T-helper 1 cell treated with Interleukin-12 subunit alpha and Interleukin-12 subunit beta and Interleukin-4 antibody, amounts not matched to agents 30 ng/mL and 1 ng/mL, for 36 hours (primary cell): ENCODE measurements around the gene BTBD9. TPM values are rescaled to one million over a fixed set of nuclear protein-coding genes. Genes with fewer than 3 reads are reported as not detected.

ENCODE experiments used
- intact Hi-C: fragments of 100-400 bp; cut with micrococcal nuclease; formaldehyde crosslinking; loops from one replicate; pipeline ENCODE4 v1.15.1; 2024
- total RNA-seq: library from RNA; stranded (reverse); gene quantifications from 2 replicates; pipeline ENCODE4 v1.2.3, GENCODE V29; 2022

The BTBD9 gene
- total RNA-seq, 1 donor from 2014 or later: 21.7 TPM

DNA sequence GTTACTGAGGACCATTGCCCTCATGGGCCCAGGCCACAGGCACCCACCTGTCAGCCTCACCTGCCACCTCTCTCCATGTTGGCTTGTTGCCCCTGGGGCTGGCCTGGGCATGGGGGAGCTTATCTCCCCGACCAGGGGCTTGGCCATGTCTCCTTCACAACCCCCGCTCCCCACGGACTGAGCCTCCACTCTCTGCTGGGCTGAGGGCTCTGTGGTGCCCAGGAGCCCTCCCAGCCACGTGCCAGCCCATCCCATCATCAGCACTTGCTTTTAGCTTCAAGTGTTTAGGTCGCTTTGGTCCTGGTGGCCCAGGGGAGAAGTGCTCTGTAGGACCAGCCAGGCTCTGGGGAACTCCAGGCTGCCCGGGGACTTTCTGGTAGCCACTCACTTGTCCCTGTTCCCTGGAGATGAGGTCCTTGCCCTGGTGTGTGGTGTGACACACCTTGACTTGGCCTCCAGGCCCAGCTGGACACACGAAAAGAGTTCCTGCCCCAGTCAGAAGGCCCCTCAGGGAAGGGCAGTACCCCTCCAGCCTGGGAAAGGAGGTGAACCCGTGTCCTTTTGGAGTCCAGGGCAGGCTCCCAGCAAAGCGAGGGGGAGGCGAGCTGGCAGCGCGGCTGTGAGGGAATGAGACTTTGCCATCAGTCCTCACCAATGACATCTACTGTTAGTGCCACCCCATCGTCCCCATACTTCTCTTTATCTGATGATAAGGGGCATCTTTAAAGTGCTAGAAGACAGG, 467.6 kb downstream of the BTBD9 start:
- intact Hi-C loops: no loop called here

DNA sequence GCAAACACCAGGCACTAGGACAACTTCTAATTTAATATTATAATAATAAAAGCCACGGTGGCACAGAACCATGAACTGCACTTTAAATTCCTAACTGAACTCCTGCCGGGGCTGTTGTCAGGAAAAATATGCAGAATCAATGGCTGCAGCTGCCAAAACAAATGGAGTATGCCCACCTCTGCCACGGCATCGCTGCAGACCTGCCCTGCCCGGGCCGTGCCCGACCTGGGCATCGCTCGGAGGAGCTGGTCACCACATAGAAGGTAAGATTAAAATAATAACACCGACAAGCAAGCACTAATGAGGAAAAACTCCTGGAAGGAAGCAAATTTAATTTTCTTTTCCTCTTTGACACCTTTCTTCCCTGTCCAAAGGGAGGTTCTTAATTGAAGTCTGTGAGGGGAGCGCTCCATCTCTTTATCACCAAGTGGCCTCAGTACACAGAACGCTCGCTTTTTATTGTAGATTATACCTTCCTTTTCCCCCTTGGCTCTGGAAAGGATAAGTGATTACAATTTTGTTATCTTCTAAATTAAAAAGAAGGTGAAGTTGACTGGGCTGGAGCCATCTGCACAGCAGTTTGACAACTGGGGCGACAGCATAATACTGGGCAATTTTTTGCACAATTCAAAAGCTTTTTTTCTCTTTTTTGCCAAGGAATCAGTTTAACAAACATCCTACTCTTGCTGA, 468.9 kb downstream of the BTBD9 start:
- intact Hi-C loops: no loop called here

DNA sequence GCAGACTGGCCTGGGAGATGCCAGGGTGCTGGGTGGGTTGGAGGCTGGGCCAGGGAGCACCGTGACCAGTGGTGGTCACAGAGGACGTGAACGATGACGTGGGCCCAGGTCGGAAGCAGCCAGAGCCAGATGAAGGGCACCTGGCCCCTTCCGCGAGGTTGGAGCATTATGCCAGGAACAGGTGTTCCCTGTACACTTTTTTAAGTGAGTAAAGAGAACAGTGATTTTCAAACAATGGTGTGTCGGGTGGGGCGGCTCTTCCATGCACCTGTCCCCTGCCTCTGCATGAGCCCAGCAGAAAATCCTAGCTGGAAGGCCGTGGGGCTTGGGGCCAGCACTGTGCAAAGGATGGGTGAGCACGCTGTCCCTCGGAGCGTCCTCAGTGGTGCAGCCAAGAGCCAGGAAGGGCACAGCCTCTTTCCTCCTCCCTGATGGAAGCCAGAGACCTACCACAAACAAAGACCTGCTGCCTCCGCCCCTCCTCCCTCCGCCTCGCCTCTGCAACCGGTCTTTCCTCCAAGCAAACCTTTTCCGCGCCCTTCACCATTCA, 469.7 kb downstream of the BTBD9 start:
- intact Hi-C loops: no loop called here

DNA sequence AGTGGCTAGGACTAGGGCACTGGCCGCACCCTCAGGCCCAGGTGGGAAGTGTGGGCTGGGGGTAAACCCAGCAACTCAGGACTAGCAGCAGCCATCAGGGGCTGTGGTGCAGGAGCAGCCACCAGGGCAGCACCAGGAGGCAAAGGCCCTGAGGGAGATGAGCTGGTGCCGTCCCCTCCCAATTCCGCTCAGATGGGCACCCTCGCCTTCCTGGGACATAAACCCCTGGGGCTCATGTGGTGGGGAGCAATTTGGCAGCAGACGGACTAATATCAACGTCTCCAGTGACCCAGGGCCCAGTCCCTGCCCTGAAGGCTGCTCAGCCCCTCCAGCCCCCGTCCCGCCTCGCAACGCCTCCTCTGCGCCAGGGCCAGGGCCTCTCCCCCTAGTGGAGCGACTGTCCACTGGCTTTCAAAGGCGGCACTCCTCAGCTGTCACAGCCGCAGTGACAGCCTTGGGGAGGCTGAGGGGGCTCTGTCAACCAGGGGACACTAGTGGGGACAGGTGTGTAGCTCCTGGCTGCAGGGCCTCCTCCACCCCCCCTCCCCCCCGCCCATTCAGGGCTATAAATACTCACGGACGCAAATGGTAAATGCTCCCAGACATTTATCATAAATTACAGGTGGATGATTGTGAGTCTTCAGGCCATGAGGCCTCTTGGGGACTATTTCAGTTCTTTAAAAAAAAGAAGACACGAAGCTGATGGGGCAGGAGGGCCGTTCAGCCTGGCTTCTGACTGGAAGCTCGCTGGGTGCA, 470.3 kb downstream of the BTBD9 start:
- intact Hi-C loops: no loop called here

DNA sequence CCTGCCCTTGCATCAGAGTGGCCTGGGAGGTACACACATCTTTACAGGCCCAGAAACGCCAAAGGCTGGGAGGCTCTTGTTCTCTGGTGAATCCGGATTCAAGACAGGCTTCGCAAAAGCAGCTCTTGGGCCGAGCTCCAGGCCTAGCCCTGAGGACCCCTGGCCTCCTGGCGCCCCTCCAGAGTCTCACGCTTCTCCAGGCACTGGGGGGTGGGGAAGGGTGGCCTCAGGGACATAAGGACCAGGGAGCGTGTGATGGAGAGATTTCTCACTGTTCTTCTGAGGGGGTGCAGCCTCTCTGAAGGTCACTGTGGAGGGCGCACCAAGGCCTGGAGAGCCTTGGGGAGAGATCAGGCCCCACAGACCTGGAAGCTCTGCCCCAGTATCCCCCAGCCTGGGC, 471.0 kb downstream of the BTBD9 start:
- intact Hi-C loops: no loop called here

DNA sequence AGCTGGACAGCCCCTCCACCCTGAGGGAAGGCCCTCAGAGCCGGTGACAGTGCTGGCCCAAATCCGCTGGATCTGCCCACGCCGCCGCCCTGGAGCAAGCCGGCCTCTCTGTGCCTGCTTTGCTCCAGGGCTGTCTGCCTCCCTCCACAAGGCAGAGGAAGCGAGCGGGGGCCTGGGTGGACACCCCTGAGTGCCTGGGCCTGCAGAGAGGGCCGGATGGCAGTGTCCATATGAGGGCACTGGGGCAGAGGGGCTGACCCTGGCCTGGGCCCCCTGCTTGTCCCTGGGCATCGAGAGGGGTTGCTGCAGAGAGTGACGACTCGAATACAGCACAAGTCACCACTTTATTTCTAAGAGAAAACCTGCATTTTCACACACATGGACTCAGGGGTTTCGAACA, 471.6 kb downstream of the BTBD9 start:
- intact Hi-C loops: no loop called here

DNA sequence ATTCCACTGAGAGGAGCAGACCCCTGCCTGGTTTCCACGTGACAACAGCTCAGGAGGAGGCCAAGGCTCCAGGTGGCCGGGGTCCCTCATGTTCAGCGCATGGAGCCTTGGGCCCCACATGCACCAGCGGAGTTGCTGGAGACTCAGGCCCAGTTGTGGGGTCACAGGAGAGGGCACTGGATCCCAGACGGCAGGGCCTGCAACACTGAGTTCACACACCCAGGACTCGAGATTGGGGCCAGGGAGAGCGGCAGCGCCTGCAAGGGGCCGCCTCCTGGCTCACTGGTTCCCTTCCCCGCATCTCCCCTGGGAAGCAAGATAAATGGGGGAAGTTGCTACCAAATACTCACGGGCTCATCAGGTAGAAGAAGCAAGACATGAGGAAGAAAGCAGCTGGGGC, 472.1 kb downstream of the BTBD9 start:
- intact Hi-C loops: no loop called here

DNA sequence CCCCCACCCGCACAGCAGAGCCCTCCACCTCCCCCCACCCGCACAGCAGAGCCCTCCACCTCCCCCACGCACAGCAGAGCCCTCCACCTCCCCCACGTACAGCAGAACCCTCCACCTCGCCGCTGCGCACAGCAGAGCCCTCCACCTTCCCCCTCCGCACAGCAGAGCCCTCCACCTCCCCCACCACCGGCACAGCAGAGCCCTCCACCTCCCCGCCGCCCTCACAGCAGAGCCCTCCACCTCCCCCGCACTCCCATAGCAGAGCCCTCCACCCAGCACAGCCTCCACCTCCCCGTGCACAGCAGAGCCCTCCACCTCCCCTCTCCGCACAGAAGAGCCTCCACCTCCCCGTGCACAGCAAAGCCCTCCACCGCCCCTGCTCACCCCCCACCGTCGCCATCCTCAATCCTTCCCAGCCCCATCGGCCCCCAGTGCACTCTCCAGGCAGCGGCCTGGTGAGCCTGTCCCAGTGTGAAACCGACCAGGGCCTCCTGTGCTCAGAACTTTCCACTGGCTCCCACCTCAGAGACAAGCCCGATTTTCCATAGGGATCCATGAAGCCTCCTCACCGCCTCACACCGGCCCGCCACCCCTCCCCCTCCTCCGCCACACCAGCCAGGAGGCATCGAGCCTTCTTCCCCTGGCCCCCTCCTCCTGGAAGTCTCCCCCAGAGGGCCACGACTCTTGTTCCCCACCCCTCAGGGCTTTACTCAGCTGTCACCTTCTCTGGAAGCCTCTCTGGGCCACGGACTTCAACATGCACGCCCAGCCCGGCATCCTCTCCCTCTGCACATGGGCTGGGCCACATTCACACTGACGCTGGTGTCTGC, 473.1 kb downstream of the BTBD9 start:
- intact Hi-C loops: no loop called here

DNA sequence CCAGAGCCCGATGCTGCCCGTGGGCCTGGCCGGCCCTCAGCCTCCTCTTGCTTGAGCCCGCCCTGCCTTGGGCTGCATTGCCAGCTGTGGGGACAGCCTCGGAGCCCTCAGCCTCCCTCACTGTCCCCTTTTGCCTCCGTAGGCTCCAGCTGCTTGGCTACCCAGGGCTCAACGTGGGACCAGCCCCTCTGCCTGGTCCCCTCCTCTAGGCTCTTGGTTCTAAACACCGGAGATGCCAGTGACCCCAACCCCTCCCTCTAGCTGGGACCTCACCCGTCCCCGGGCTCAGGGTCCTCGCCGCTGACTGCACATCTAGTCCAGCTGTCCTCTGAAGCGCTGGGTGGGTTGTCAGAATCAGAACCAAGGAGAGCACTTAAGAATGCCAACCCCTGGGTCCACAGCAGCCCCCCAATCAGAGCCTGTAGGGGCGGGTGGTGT, 475.0 kb downstream of the BTBD9 start:
- intact Hi-C loops: no loop called here

DNA sequence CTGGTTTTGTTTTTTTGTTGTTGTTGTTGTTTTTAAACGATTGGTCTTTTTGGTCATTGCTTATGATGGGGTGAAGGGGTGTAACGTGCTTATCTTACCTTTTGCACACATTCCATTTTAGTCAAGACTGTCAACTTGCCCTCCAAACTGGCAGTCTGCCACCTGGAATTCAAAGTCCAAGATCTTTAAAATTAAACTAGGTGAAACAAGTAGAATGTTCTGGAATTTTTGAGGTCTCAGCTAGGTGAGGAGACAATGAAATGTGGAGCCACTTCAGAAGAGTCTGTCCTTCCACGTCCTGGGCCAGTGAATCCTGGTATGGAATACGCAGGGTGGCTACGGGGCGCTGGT, 475.6 kb downstream of the BTBD9 start:
- intact Hi-C loops: no loop called here

DNA sequence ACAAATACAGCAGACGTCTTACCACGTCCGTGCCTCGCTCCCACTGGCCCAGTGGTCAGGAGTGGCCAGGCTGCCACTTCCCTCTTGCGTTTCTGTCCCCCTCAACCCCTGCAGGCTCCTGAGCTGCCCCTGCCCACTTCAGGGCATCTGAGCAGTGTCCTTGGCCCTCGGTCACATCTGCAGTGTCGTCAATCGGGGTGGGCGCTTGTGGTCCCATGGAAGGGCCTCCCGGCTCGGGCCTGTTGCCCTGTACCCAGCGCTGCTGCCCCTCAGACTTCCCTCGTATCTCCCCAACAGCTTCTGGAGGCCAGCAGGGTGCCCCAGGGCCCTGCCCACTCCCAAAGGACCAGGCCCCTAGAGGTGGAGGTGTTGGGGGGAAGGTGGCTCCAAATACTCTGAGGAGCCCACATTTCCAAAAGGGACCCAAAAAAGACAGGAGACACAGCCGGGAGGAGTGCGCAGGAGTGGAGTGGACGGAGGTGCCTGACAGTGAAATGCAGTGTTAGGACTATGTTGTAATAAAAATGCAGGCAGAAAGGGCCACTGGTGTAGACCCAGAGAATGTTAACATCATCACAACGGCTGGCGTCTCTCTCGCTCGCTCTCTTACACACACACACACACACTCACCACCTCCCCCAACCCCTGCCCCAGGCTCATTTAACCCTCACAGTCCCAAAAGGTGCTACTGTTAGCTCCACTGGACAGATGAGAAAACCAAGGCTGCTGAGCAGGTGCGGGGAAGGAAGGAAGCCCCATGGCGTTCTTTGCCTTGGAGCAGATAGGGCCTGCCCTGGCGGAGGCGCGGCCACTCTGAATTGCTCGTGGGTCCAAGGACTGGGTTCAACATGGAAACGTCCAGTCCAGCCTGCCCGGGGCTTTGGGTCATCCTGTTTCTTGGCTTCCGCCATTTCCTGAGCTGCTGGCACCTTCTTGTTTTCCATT, 476.3 kb downstream of the BTBD9 start:
- intact Hi-C loops: no loop called here

DNA sequence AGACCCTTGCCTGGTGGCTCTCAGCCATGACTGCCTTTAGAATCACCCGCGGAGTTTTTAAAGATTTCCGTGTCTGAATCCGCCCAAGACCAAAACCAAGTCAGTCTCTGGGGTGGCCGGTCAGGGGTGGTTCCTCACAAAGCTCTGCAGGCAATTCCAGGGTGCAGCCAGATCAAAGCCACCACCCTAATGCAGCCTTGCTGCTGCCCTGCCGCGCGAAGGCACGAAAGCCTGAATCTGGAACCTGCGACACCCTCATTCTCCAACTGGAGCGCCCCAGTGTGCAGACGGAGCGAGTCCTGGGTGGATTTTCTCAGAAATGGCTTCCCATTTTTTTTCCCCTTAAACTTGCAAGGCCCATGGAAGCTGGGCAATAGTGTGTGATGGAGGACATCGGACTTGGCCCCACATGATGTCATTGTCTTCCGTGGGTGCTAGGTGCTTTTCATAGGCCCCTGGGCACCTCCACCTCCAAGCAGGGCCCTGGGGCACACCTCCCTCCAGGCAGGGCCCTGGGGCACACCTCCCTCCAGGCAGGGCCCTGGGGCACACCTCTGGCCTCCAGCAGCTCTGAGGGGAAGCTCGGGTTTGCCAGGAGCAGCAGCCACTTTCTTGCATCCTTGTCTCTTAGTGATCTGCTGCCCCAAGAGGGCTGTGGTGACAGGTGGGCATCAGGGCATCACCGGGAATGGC, 477.1 kb downstream of the BTBD9 start:
- intact Hi-C loops: no loop called here

DNA sequence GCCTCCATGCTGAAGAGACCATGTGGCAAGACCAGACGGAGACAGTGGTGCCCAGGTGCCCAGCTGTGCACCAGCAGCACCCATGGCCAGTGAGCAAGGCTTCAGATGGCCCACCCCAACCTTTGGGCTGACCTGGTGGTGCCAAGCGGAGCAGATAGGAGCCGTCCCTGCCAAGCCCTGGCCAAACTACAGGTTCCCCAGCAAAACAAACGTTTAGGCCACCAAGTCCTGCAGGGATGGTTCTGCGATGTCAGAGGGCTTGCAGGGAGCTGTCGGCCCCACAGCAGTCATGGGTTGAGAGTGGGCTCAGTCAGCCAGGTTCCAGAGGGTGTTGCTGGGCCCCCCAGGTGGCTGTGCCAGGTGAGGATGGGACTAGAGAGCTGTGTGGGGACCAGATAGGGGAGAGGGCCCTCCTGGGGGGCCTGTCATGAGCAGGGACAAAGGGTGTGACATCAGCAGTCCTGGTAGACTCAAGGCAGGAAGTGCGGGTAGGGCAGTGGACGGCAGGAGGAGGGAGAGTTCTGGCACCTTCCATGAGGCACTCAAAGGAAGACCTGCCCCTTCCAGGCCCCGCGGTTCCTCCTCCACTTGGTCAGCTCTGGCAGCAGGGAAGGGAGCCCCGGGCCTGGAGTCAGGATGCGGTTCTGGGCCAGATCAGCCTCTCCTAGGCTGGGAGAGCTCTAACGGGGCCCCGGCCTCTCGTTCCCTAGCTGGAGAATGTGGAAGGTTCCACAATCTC, 477.8 kb downstream of the BTBD9 start:
- intact Hi-C loops: no loop called here

DNA sequence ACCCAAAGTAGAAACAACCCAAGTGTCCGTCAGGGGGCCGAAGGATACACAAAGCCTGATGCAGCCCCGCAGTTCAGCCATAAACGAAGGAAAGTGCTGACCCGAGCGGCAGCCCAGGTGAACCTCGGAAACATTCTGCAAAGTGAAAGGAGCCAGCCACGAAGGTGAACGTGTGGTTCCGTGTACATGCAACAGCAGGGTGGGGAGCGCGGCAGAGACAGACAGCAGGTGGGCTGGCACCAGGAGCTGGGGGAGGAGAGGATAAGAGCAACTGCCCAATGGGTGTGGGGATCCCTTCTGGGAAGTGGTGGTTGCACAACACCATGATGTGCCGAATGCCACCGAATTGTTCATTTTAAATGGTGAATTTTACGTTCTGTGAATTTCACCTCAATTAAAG, 478.4 kb downstream of the BTBD9 start:
- intact Hi-C loops: no loop called here

DNA sequence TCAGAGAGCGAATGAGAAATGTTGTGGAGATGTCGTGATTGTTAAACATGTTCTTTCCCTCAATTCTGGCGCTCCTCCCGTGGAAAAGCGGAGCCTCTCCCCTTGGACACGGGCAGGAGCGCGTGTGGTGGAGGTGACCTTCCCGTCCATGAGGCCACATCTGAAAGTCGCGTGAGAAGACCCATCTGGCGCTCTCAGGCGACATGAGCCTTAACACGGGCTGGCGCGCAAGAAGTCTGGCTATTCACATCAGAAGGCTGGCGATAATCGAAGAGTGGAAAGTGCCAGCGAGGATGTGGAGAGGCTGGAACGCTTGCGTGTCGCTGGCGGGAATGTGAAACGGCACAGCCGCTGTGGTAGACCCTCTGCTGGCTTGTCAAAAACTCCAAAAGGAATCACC, 478.9 kb downstream of the BTBD9 start:
- intact Hi-C loops: no loop called here

DNA sequence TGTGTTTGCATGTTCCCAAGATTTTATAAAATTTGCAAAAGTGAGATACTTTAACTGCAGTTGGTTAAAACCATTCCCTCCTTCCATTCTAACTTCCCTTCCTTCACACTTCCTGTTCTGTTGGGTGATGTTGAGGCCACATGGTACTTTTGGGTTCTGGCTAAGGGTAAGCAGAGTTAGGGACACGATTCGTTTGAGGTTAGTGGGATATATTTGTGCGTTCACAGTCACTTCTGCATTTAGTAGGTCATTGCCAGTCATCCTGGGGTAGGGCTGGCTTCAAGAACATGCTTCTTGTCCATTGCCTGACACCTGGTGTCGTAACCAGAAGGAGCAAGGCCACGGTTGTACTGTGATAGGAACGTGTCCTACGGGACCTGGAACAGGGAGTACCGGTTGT, 480.1 kb downstream of the BTBD9 start:
- intact Hi-C loops: no loop called here

DNA sequence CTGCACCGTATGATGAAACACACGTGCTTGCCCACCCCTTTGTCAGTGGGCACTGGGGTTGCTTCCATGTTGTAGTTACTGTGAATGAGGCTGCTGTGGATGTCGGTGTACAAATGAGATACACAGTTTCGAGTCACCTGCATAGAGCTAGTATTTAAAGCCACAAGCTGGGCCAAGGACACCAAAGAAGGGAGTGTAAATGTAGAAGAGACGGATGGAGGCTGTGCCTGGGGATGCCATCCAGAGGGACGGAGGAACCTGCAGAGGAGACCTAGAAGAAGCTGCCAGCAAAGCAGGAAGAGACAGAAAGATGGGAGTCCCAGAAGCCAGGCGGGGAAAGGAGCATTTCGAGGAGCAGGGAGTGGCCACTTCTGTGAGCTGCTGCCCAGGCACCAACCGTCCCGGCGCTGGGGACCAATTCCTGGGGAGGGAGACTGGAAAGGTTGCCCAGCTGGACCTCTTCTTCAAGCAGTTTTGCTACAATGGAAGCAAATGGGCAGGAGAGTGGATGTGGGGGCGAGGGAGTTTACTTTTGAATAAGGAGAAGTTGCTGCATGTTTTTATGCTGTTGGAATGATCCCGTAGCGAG, 480.9 kb downstream of the BTBD9 start:
- intact Hi-C loops: no loop called here

DNA sequence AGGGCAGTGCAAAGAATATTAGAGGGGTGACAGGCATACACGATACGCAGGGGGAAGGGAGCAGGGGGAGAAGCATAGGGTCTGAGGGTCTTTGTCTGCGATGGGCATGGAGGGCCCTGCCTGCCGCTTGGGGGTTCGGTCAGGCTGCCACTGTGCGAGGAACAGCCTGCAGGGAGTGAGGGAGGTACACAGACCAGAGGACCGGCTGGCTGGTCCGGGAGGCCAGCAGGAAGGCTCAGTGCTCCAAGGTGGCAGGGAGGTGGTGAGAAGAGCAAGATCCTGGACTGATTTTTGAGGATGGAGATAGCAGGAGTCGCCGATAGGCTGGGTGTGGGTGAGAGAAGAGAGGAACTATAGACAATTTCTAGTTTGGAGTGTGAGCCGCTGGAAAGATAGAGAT, 481.8 kb downstream of the BTBD9 start:
- intact Hi-C loops: no loop called here
